SU-DHL-6 (cell line): Measurements from ENCODE around the gene CC2D1A.

Experiments
- CTCF ChIP-seq: fragments of 200-600 bp; sonication (generic); IDR thresholded peaks from one replicate; pipeline ENCODE4 v1.5.1; 2017; ENCODE audit warnings: antibody characterized with exemption, mild to moderate bottlenecking, low read length, moderate library complexity; ENCODE audit not compliant: insufficient read depth, poor library complexity, severe bottlenecking
- EZH2phosphoT487 ChIP-seq: fragments of 200-600 bp; sonication (generic), shearing (Covaris generic); conservative IDR thresholded peaks from 2 replicates; pipeline ENCODE4 v1.6.1; 2018; ENCODE audit warnings: mild to moderate bottlenecking, antibody characterized with exemption, low read length, moderate library complexity, mixed read lengths

GRCh38 chr19:13899393-13899792 is 6.6 kb upstream of the CC2D1A start:
- TF ChIP-seq CTCF (no peak), EZH2phosphoT487 (no peak)
